ENCODE measurements around the gene EYS.
A peak's percentile ranks its signal among the peaks of the same experiment; 100 is the strongest.

EYS gene

DNA sequence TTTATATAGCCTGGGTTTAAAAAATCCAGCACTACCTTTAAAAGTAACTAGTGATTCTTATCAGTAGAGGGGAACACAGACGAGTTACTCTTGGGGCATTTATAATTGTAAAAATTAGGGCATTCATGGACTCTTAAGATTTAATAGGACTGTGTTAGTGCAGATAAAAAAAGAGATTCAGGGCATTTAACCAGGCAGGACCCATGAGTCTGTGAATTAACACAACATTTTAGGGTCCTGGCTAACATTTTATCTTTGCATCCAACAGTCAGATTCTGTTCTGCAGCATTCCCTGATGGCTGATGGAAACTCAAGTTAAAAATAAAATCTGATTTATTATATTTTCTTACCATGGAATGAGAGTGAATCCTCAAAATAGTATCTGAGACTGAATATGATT is 1297.1 kb downstream of the EYS start:
- DNase-seq (ENCODE audit: extremely low read depth in 1 of 2, low read depth in 1 of 2) = no peak

GRCh38 chr6:64404396-64404795 is 1302.6 kb downstream of the EYS start:
- DNase-seq (ENCODE audit: extremely low read depth in 1 of 2, low read depth in 1 of 2) = no peak

- DNase-seq (ENCODE audit: extremely low read depth in 1 of 2, low read depth in 1 of 2) = no peak
Measured at GRCh38 chr6:64383277-64383676, 1323.7 kb downstream of the EYS start.

DNA sequence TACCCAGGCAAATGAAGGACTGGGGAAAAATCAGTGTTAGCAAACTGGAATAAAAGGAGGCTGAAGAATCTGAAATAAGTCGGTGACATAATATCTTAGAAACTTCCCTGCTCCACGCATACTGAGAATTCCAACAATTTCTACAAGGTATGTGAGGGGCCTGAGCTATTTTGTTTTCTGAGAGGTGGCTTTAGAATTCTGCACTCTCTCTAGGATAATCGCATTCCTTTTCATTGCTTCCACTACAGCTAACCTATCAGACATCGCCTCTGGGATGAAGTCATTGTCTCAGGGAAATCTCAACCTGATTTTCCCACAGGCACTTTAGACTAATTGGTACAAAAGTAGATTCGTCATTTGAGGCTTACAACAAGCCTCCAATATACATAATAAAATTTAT is 1330.6 kb downstream of the EYS start:
- DNase-seq (ENCODE audit: extremely low read depth in 1 of 2, low read depth in 1 of 2) = no peak

GRCh38 chr6:64357430-64357829 is 1349.6 kb downstream of the EYS start:
- DNase-seq (ENCODE audit: extremely low read depth in 1 of 2, low read depth in 1 of 2) = no peak

- DNase-seq (ENCODE audit: extremely low read depth in 1 of 2, low read depth in 1 of 2) = no peak
Measured at GRCh38 chr6:64347411-64347810, 1359.6 kb downstream of the EYS start.

- DNase-seq (ENCODE audit: extremely low read depth in 1 of 2, low read depth in 1 of 2) = no peak
Measured at GRCh38 chr6:64335195-64335594, 1371.8 kb downstream of the EYS start.

- no peak for DNase-seq (ENCODE audit: extremely low read depth in 1 of 2, low read depth in 1 of 2)
Measured at GRCh38 chr6:64334636-64335035, 1372.4 kb downstream of the EYS start.

GRCh38 chr6:64330694-64331307 is 1376.2 kb downstream of the EYS start:
- peak in 1 of 2 donors; percentile 8 for DNase-seq (ENCODE audit: extremely low read depth in 1 of 2, low read depth in 1 of 2)

DNA sequence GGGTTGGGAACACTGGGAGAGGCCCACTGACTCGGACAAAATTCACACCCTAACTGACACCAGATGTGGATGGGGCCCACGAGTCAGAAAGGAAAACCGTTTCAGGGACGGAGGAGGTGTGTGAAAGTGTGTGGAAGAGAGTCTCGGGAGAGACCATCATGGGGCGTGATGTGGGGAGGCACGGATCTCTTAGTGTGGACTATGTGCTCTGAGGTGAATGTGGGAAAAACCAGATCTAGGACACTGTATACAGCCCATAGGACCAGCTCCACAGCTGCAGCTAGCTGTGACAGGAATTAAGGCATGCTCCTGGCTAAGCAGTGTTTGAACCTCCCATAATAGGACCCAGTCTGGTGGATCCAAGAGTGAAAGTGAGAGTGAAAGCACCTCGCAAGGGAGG is 1380.1 kb downstream of the EYS start:
- no peak for DNase-seq (ENCODE audit: extremely low read depth in 1 of 2, low read depth in 1 of 2)

- DNase-seq (ENCODE audit: extremely low read depth in 1 of 2, low read depth in 1 of 2) = no peak
Measured at GRCh38 chr6:64325093-64325492, 1381.9 kb downstream of the EYS start.

- DNase-seq (ENCODE audit: extremely low read depth in 1 of 2, low read depth in 1 of 2) = no peak
Measured at GRCh38 chr6:64310214-64310613, 1396.8 kb downstream of the EYS start.

- DNase-seq (ENCODE audit: extremely low read depth in 1 of 2, low read depth in 1 of 2) = no peak
Measured at GRCh38 chr6:64301307-64302236, 1405.5 kb downstream of the EYS start.

DNA sequence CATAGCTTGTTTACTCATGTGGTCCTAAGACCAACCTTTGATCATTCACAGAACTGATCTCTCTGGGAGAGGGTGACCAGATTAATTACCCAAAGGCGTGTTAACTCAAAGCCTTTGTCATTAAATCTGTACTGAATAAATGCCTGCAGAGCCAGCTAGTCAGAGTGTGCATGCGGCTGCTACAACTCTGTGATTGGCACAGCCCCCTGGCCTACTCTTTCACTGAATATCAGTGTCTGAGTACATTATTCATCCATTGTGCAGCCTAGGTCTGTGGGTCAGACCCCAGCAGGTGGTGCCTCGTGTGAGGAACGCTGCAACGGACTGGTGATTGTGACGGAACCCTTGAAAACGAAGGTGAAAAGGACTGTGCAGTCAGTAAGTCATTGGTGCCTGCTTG is 1407.8 kb downstream of the EYS start:
- no peak for DNase-seq (ENCODE audit: extremely low read depth in 1 of 2, low read depth in 1 of 2)

DNA sequence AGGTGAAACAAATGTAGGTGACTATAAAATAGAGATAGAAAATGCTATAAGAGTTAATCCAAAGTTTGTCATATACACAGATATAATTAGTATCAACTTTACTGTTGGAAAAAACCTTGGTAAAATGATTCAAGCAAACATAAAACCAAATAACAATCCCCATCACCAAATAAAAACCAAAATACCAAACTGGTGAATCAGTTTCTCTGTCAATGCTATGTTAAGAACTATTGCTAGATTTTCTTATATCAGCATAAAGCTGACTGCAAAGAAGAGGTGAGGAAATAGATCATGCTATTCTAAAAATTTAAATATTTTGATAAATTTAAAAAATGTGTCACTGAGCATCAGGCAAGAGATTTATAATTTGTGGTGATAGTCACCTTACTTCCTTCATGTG is 1413.0 kb downstream of the EYS start:
- DNase-seq (ENCODE audit: extremely low read depth in 1 of 2, low read depth in 1 of 2) = no peak

DNA sequence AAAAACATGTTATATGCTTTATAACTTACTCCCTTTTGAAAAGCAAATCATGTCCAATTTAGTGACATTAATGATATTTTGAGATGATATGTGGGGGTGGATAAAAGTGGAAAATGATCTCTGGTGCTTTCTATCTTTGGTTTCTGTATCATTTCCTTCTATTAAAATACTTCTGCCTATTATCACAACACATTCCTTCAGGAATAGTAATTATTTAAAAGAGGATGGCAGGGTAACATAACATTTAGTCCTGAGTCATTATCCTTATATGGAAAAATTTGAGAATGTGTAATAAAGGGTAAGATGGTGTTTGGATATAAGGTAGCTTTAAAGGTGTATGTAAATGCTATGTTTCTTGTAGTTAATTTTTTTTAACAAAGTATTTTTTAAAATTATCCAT is 1413.7 kb downstream of the EYS start:
- DNase-seq (ENCODE audit: extremely low read depth in 1 of 2, low read depth in 1 of 2) = no peak

- DNase-seq (ENCODE audit: extremely low read depth in 1 of 2, low read depth in 1 of 2) = no peak
Measured at GRCh38 chr6:64290867-64291266, 1416.2 kb downstream of the EYS start.

GRCh38 chr6:64289931-64290330 is 1417.1 kb downstream of the EYS start:
- DNase-seq (ENCODE audit: extremely low read depth in 1 of 2, low read depth in 1 of 2) = no peak

GRCh38 chr6:64288351-64288750 is 1418.7 kb downstream of the EYS start:
- no peak for DNase-seq (ENCODE audit: extremely low read depth in 1 of 2, low read depth in 1 of 2)

GRCh38 chr6:64281167-64281566 is 1425.9 kb downstream of the EYS start:
- DNase-seq (ENCODE audit: extremely low read depth in 1 of 2, low read depth in 1 of 2) = no peak

GRCh38 chr6:64280569-64280968 is 1426.5 kb downstream of the EYS start:
- no peak for DNase-seq (ENCODE audit: extremely low read depth in 1 of 2, low read depth in 1 of 2)

DNA sequence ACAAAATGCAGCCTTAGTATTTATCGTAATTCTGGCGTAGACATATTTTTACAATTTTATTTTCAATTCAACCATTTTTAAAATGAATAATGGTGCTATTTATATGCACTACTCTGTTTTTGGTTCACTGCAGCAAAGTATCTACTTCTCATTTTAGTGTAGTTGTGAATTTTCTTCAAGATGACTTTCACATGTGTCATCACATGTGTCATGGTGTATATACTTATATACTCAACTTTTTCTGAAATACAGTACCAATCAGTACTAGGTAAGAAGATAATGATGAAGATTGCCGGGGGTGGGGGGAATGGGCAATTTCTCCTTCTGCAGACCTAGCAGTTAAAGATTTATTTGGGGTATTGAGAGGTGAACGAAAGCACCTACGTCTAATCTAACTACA is 1436.9 kb downstream of the EYS start:
- DNase-seq (ENCODE audit: extremely low read depth in 1 of 2, low read depth in 1 of 2) = no peak
